ENCODE results near the gene FCGBP.

The FCGBP gene

GRCh38 chr19:39936020-39936419 is 1.6 kb upstream of the FCGBP start:
- Histone ChIP-seq H3K4me1 (ENCODE audit: control insufficient read depth, insufficient read depth, low read length) (no peaks in the 10 kb centered on the region), H3K27me3 (ENCODE audit: control insufficient read depth, insufficient read depth, low read length) (no peaks in the 10 kb centered on the region), H3K4me3 (ENCODE audit: low read length) (no peak overlapping the region), H3K36me3 (ENCODE audit: control insufficient read depth, insufficient read depth, low read length) (no peaks in the 10 kb centered on the region), H3K27ac (ENCODE audit: low read length) (no peak overlapping the region), H3K9me3 (ENCODE audit: control insufficient read depth, insufficient read depth, low read length) (no peaks in the 10 kb centered on the region)
- no CpG with 5 or more reads among the region's 3 CpGs for WGBS (ENCODE audit: insufficient coverage, insufficient read length)
- DNase-seq (ENCODE audit: low read depth, low spot score): no peak

GRCh38 chr19:39935364-39935661 is 879 bp upstream of the FCGBP start:
- no peak for DNase-seq (ENCODE audit: low read depth, low spot score)
- H3K27me3 ChIP-seq (ENCODE audit: control insufficient read depth, insufficient read depth, low read length): no peaks in the 10 kb centered on the region
- no CpG with 5 or more reads among the region's 5 CpGs for WGBS (ENCODE audit: insufficient coverage, insufficient read length)
- no peaks in the 10 kb centered on the region for H3K4me1 ChIP-seq (ENCODE audit: control insufficient read depth, insufficient read depth, low read length)
- H3K9me3 ChIP-seq (ENCODE audit: control insufficient read depth, insufficient read depth, low read length): no peaks in the 10 kb centered on the region
- H3K36me3 ChIP-seq (ENCODE audit: control insufficient read depth, insufficient read depth, low read length): no peaks in the 10 kb centered on the region
- no peak overlapping the region for H3K4me3 ChIP-seq (ENCODE audit: low read length)
- H3K27ac ChIP-seq (ENCODE audit: low read length): no peak overlapping the region

GRCh38 chr19:39929750-39930149 is 4.7 kb downstream of the FCGBP start:
- DNase-seq (ENCODE audit: low read depth, low spot score): no peak
- no peak overlapping the region for H3K4me3 ChIP-seq (ENCODE audit: low read length)

GRCh38 chr19:39928357-39928725 is 6.1 kb downstream of the FCGBP start:
- DNase-seq (ENCODE audit: low read depth, low spot score): no peak
- no peaks in the 10 kb centered on the region for H3K9me3 ChIP-seq (ENCODE audit: control insufficient read depth, insufficient read depth, low read length)
- H3K27me3 ChIP-seq (ENCODE audit: control insufficient read depth, insufficient read depth, low read length): no peaks in the 10 kb centered on the region
- no peak overlapping the region for H3K27ac ChIP-seq (ENCODE audit: low read length)
- no CpG with 5 or more reads among the region's 3 CpGs for WGBS (ENCODE audit: insufficient coverage, insufficient read length)
- no peak overlapping the region for H3K4me3 ChIP-seq (ENCODE audit: low read length)
- H3K36me3 ChIP-seq (ENCODE audit: control insufficient read depth, insufficient read depth, low read length): no peaks in the 10 kb centered on the region; the same call in 1 of the 2 replicates
- no peaks in the 10 kb centered on the region; the same call in 1 of the 2 replicates for H3K4me1 ChIP-seq (ENCODE audit: control insufficient read depth, insufficient read depth, low read length)

More at GRCh38 chr19:39929750-39930149, 4.7 kb downstream of the FCGBP start:
- no CpG with 5 or more reads among the region's 3 CpGs for WGBS (ENCODE audit: insufficient coverage, insufficient read length)
- Histone ChIP-seq H3K4me1 (ENCODE audit: control insufficient read depth, insufficient read depth, low read length) (no peaks in the 10 kb centered on the region; the same call in 1 of the 2 replicates), H3K27me3 (ENCODE audit: control insufficient read depth, insufficient read depth, low read length) (no peaks in the 10 kb centered on the region), H3K9me3 (ENCODE audit: control insufficient read depth, insufficient read depth, low read length) (no peaks in the 10 kb centered on the region), H3K36me3 (ENCODE audit: control insufficient read depth, insufficient read depth, low read length) (no peaks in the 10 kb centered on the region; the same call in 1 of the 2 replicates), H3K27ac (ENCODE audit: low read length) (no peak overlapping the region)

DNA sequence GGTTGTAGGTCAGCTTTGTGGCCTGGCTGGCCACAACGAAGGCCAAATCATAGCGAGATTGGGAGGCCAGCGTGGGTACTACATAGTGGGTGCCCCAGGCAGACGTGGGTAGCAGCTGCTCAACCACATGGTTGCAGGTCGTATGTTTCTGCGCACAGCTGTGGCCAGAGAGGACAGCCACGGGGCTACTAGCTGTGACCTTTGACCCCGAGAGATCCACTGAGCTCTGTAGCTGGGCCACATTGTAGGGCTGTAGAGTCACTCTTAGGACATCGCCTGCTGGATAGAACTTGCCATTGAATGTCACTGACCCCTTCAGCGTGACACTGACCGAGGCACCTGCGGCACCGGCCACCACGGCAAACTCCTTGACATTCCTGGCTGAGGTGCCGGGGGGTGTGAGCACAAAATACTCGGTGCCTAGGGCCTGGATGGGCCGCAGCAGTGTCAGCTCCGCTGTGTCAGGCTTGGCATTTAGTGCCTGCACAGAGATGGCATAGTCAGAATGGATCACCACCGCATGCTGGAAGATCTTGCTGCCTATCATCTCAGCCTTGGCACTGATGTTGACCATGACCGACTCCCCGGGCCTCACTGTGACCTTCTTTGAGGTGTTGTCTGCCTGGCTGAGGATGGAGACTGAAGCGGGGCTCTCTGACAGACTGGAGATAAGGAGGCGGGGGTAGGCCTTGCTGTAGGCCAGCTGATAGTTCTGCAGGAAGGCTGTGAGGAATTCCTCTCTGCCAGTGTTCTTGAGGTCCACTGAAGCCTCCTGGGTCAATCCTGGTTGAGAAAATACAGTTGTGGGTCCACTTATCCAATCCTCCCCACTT is 6.7 kb downstream of the FCGBP start:
- no peaks in the 10 kb centered on the region; the same call in 1 of the 2 replicates for H3K4me1 ChIP-seq (ENCODE audit: control insufficient read depth, insufficient read depth, low read length)
- H3K4me3 ChIP-seq (ENCODE audit: low read length): no peak overlapping the region
- no CpG with 5 or more reads among the region's 23 CpGs for WGBS (ENCODE audit: insufficient coverage, insufficient read length)
- H3K27me3 ChIP-seq (ENCODE audit: control insufficient read depth, insufficient read depth, low read length): no peaks in the 10 kb centered on the region
- no peaks in the 10 kb centered on the region; the same call in 1 of the 2 replicates for H3K36me3 ChIP-seq (ENCODE audit: control insufficient read depth, insufficient read depth, low read length)
- no peaks in the 10 kb centered on the region for H3K9me3 ChIP-seq (ENCODE audit: control insufficient read depth, insufficient read depth, low read length)
- no peak for DNase-seq (ENCODE audit: low read depth, low spot score)
- no peak overlapping the region for H3K27ac ChIP-seq (ENCODE audit: low read length)

DNA sequence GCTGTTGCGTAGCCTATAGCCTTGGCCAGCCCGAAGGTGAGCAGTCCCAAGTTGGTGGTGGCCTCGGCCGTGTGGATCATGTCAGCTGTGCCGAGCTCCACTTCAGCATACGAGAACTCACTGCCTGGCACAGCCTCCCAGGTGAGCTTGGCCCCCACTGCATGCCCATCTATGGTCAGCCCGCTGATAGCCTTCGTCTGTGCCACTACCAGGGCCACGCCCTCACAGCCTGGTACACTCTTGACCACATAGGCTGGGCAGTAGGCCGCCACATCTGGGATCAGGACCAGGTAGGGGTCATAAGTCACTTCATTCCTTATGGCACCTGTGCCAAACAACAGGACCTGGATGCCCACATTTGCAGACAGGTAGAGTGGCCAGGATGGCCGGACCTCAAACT is 7.4 kb downstream of the FCGBP start:
- Histone ChIP-seq H3K36me3 (ENCODE audit: control insufficient read depth, insufficient read depth, low read length) (no peaks in the 10 kb centered on the region; the same call in 1 of the 2 replicates), H3K4me3 (ENCODE audit: low read length) (no peak overlapping the region), H3K4me1 (ENCODE audit: control insufficient read depth, insufficient read depth, low read length) (no peaks in the 10 kb centered on the region; the same call in 1 of the 2 replicates), H3K27ac (ENCODE audit: low read length) (no peak overlapping the region), H3K9me3 (ENCODE audit: control insufficient read depth, insufficient read depth, low read length) (no peaks in the 10 kb centered on the region), H3K27me3 (ENCODE audit: control insufficient read depth, insufficient read depth, low read length) (no peaks in the 10 kb centered on the region)
- no peak for DNase-seq (ENCODE audit: low read depth, low spot score)
- no CpG with 5 or more reads among the region's 11 CpGs for whole genome bisulfite sequencing (ENCODE audit: insufficient coverage, insufficient read length)

DNA sequence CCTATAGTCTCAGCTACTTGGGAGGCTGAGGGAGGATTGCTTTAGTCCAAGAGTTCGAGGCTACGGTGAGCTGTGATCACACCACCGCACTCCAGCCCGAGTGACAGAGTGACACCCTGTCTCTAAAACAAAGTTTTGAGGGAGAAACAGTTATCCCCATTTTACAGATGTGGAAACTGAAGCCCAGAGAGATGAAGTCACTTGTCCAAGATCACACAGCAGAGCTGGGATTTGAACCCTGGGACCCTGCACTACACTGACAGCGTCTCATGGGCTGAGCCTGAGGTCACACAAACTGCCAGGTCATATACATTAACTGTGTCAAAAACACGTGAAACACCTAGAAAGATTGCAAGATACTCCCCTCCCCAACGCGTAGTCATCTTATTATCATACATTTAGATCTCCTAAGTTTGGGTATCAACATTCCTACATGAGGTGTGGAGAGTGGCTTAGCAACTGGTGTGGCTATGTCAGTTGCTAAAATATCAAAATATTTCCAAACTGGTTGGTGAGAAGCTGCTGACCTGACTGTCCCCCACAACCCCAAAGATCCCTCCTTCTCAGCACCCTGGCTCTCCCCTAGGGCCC is 8.2 kb downstream of the FCGBP start:
- no peak for DNase-seq (ENCODE audit: low read depth, low spot score)
- Histone ChIP-seq H3K27me3 (ENCODE audit: control insufficient read depth, insufficient read depth, low read length) (no peaks in the 10 kb centered on the region), H3K4me1 (ENCODE audit: control insufficient read depth, insufficient read depth, low read length) (no peaks in the 10 kb centered on the region; the same call in 1 of the 2 replicates), H3K9me3 (ENCODE audit: control insufficient read depth, insufficient read depth, low read length) (no peaks in the 10 kb centered on the region), H3K27ac (ENCODE audit: low read length) (no peak overlapping the region), H3K36me3 (ENCODE audit: control insufficient read depth, insufficient read depth, low read length) (no peaks in the 10 kb centered on the region; the same call in 1 of the 2 replicates), H3K4me3 (ENCODE audit: low read length) (no peak overlapping the region)
- WGBS (ENCODE audit: insufficient coverage, insufficient read length): no CpG with 5 or more reads among the region's 8 CpGs

DNA sequence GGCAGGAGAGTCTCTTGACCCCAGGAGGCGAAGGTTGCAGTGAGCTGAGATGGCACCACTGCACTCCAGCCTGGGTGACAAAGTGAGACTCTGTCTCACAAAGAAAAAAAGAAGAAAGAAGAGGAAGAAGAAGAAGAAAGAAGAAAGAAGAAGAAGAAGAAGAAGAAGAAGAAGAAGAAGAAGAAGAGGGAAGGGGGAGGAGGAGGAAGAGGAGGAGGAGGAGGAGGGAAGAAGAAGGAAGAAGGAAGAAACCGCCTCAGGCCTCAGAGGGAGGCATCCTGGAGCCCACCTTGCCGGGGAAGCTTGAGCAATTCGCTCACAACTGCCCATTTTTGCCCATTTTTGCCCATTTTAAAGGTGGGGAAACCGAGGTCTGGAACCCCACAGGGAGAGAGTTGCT is 9.5 kb downstream of the FCGBP start:
- no CpG with 5 or more reads among the region's 5 CpGs for WGBS (ENCODE audit: insufficient coverage, insufficient read length)
- no peaks in the 10 kb centered on the region for H3K9me3 ChIP-seq (ENCODE audit: control insufficient read depth, insufficient read depth, low read length)
- H3K27ac ChIP-seq (ENCODE audit: low read length): no peak overlapping the region
- no peaks in the 10 kb centered on the region; the same call in 1 of the 2 replicates for H3K4me1 ChIP-seq (ENCODE audit: control insufficient read depth, insufficient read depth, low read length)
- H3K36me3 ChIP-seq (ENCODE audit: control insufficient read depth, insufficient read depth, low read length): no peaks in the 10 kb centered on the region; the same call in 1 of the 2 replicates
- no peaks in the 10 kb centered on the region for H3K27me3 ChIP-seq (ENCODE audit: control insufficient read depth, insufficient read depth, low read length)
- no peak for DNase-seq (ENCODE audit: low read depth, low spot score)
- H3K4me3 ChIP-seq (ENCODE audit: low read length): no peak overlapping the region

DNA sequence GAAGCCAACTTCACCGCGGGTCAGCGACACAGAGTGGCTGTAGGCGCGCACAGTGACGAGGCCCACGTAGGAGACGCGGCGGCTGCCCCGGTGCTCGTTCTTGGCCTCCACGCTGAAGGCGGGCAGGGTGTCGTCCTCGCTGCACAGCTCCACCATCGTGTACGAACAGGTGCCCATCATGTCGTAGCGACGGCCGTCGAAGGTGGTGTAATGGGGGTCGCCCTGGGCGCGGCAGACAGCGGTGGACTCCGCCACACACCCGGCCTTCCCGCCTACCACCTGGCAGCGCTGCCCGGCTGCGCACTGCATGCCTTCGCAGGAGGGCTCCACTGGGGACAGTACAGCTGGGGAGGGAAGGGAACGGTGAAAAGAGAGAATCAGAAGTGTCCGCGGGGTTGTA is 10.0 kb downstream of the FCGBP start:
- H3K27ac ChIP-seq (ENCODE audit: low read length): no peak overlapping the region
- H3K27me3 ChIP-seq (ENCODE audit: control insufficient read depth, insufficient read depth, low read length): no peaks in the 10 kb centered on the region
- H3K9me3 ChIP-seq (ENCODE audit: control insufficient read depth, insufficient read depth, low read length): no peaks in the 10 kb centered on the region
- DNase-seq (ENCODE audit: low read depth, low spot score): no peak
- no peak overlapping the region for H3K4me3 ChIP-seq (ENCODE audit: low read length)
- no CpG with 5 or more reads among the region's 37 CpGs for WGBS (ENCODE audit: insufficient coverage, insufficient read length)
- H3K36me3 ChIP-seq (ENCODE audit: control insufficient read depth, insufficient read depth, low read length): no peaks in the 10 kb centered on the region; the same call in 1 of the 2 replicates
- no peaks in the 10 kb centered on the region; the same call in 1 of the 2 replicates for H3K4me1 ChIP-seq (ENCODE audit: control insufficient read depth, insufficient read depth, low read length)

- no peaks in the 10 kb centered on the region for H3K9me3 ChIP-seq (ENCODE audit: control insufficient read depth, insufficient read depth, low read length)
- no peak overlapping the region for H3K27ac ChIP-seq (ENCODE audit: low read length)
- no peaks in the 10 kb centered on the region; the same call in 1 of the 2 replicates for H3K4me1 ChIP-seq (ENCODE audit: control insufficient read depth, insufficient read depth, low read length)
- H3K36me3 ChIP-seq (ENCODE audit: control insufficient read depth, insufficient read depth, low read length): no peaks in the 10 kb centered on the region; the same call in 1 of the 2 replicates
- H3K4me3 ChIP-seq (ENCODE audit: low read length): no peak overlapping the region
- no peak for DNase-seq (ENCODE audit: low read depth, low spot score)
- no CpG with 5 or more reads among the region's 4 CpGs for WGBS (ENCODE audit: insufficient coverage, insufficient read length)
- H3K27me3 ChIP-seq (ENCODE audit: control insufficient read depth, insufficient read depth, low read length): no peaks in the 10 kb centered on the region
Observed at GRCh38 chr19:39923862-39924261, 10.6 kb downstream of the FCGBP start.

All from iPS DF 6.9 (cell line).